Cardiac fibroblast (primary cell): ENCODE results near the gene JMJD4.
A peak's percentile ranks its signal among the peaks of the same experiment; 100 is the strongest.
"Not testable (repeated sequence)": the region's sequence is repeated elsewhere in the genome, so short reads cannot be mapped to it uniquely, and the experiment has no call there.

ENCODE experiments used
- DNase-seq, 2 donors: peaks; one replicate each; pipeline versions ENCODE4 v3.0.0 to v3.0.0-alpha.2; 2010; ENCODE audit warnings: low read depth in 2 of 2
- H3K4me3 ChIP-seq, 2 donors: replicated peaks in 1 of 2; 1 replicate in 1 of 2; 2 replicates in 1 of 2; pipeline ENCODE4 v1.5.1; 2011; ENCODE audit warnings: low read depth in 2 of 2, low read length in 2 of 2, mild to moderate bottlenecking in 2 of 2, moderate library complexity in 1 of 2
- CTCF ChIP-seq: IDR thresholded peaks from one replicate; pipeline ENCODE4 v1.5.1; 2011; ENCODE audit warnings: low read depth, mild to moderate bottlenecking, low read length, inconsistent platforms

JMJD4 gene

GRCh38 chr1:227723474-227723873 is 11.6 kb downstream of the JMJD4 start:
- DNase-seq: no peak
- no peak for TF ChIP-seq CTCF
- H3K4me3 ChIP-seq: no peak overlapping the region

GRCh38 chr1:227718932-227719331 is 16.2 kb downstream of the JMJD4 start:
- H3K4me3 ChIP-seq: no peak overlapping the region
- no peak for TF ChIP-seq CTCF
- DNase-seq: no peak

GRCh38 chr1:227712648-227713047 is 22.5 kb downstream of the JMJD4 start:
- no peak overlapping the region for H3K4me3 ChIP-seq
- no peak for TF ChIP-seq CTCF
- DNase-seq: no peak

- H3K4me3 ChIP-seq, DNase-seq: not testable (repeated sequence)
Measured at GRCh38 chr1:227710474-227710873, 24.6 kb downstream of the JMJD4 start.

GRCh38 chr1:227709451-227709850 is 25.7 kb downstream of the JMJD4 start:
- no peak overlapping the region for H3K4me3 ChIP-seq
- peak in 1 of 2 donors; percentile 15 for DNase-seq
- no peak for TF ChIP-seq CTCF

- H3K4me3 ChIP-seq: no peak overlapping the region
Measured at GRCh38 chr1:227707846-227708245, 27.3 kb downstream of the JMJD4 start.

GRCh38 chr1:227701631-227702030 is 33.5 kb downstream of the JMJD4 start:
- DNase-seq: not testable (repeated sequence)

More at GRCh38 chr1:227707846-227708245, 27.3 kb downstream of the JMJD4 start:
- no peak for DNase-seq
- no peak for TF ChIP-seq CTCF

GRCh38 chr1:227697321-227697864 is 37.7 kb downstream of the JMJD4 start:
- TF ChIP-seq CTCF: no peak
- DNase-seq: no peak
- no peak overlapping the region for H3K4me3 ChIP-seq

More at GRCh38 chr1:227701631-227702030, 33.5 kb downstream of the JMJD4 start:
- not testable (repeated sequence) for H3K4me3 ChIP-seq
